NCI-H748 (cell line): Measurements from ENCODE around the gene OMP.

Experiments used
- DNase-seq: peaks from one replicate; lab custom pipeline; 2025; ENCODE audit not compliant: unreplicated experiment; lab: John Stamatoyannopoulos, UW

Gene OMP

GRCh38 chr11:77137421-77137820, 34.8 kb downstream of the OMP start:
- DNase-seq, result no peak

- DNase-seq, result no peak
Measured at GRCh38 chr11:77138106-77138649, 35.5 kb downstream of the OMP start.

- no peak for DNase-seq
Measured at GRCh38 chr11:77139201-77139600, 36.6 kb downstream of the OMP start.

DNA sequence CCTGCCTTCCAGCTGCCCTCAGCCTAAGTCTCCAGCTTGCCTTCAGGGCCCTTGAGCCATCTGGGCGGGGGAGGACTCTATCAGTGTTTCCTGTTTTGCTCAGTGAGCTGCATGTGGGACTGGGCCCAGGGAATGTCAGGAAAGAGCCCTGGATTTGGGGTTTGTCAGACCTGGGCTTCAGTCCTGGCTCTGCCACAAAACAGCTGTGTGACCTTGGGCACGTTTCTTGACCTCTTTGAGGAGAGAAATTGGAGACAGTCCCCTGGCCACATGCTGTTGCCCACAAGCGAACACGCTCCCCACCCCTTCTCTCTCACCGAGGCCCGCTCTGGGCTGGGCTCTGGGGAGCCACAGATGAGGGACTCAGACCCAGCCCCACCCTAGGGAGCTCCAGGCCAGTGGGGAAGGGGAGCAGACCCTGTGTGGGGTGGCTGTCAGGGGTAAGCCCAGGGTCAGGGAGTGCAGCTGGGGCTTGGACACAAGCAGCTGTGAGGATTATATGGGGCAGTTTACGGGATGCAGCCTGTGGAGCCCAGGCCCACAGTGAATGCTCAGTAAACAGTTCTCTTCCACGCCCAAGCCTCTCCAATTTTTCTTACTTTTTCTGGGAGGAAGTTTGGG, 37.7 kb downstream of the OMP start:
- DNase-seq, result no peak

DNA sequence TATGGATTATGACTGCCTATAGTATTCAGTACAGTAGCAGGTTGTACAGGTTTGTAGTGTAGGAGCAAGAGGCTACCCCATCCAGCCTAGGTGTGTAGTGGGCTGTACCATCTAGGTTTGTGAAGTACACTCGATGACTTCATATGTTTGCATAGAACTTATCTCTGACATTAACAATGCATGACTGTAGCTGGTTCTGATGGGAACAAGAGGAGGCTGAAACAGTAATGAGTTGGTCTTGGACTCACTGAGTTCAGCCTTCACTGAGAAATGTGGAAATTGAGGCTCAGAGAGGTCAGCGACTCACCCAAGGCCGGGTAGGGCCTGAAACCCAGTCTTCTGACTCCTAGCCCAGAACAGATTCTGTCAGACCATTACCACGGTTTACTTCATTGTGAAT, 38.4 kb downstream of the OMP start:
- DNase-seq, result peak; percentile 30

- no peak for DNase-seq
Measured at GRCh38 chr11:77141475-77141874, 38.8 kb downstream of the OMP start.

DNA sequence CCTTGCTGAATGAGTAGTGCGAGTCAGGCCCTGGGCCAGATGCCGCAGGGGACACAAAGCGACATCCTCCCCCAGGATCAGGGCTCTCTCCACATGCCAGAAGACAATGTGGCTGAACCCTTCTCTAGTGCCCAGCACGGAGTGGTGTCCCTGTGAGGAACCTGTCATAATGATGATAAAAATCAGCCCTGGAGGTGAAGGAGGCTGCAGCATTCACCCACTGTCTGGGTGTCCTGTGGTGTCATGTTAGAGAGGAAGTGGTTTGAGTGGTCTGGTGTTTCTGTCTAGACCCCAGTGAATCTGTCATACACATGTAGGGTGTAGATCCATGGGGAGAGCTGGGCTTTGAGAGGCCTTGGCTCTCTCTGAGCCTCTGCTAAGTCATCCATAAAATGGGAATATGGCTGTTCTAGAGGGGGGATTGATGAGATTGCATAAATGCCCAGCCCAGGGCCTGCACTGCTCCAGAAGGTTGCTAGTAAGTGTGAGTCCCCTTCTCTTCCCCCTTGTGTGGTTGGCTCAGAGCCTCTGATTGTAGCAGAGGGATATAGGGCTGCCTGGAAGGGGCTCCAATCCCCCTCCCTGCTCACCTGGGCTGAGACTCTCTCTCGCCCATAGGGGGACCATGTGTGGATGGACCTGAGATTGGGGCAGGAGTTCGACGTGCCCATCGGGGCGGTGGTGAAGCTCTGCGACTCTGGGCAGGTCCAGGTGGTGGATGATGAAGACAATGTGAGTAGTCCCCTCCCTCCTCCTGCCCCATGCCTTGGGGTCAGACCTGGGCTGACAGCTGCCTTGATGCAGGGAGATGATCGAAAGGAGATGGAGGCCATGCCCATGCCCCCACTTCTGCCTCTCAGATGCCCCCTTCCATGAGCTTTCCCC, 39.7 kb downstream of the OMP start:
- no peak for DNase-seq

DNA sequence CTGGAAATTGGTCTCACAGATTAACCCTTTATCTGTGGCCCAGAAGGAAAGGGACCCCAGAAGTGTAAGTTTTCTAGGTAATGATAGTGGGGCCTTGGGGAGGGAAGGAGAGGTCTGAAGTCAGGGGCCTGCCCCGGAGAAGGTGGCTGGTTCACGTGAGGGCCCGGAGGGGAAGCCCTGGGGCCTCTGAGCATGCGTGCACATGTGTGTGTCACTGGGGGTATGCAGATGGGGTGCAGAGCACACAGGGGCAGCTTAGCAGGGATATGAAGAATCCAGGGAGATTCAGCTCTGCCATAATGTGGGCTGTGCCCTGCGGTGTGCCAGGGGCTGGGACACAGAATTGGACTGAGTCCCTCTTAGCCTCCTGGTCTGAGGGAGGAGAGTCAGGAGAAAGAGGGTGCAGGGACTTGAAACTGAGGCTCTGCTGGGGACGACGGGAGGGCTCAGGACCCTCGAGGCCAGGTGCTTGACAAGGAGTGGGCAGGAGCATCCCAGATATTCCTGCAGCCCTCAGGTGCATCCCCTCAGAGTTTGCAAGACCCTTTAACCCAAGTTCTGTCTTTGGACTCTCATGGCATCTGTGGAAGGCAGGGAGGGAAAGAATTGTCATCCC, 40.9 kb downstream of the OMP start:
- DNase-seq, result no peak

- no peak for DNase-seq
Measured at GRCh38 chr11:77144196-77144856, 41.7 kb downstream of the OMP start.

- DNase-seq, result no peak
Measured at GRCh38 chr11:77144857-77145428, 42.3 kb downstream of the OMP start.

DNA sequence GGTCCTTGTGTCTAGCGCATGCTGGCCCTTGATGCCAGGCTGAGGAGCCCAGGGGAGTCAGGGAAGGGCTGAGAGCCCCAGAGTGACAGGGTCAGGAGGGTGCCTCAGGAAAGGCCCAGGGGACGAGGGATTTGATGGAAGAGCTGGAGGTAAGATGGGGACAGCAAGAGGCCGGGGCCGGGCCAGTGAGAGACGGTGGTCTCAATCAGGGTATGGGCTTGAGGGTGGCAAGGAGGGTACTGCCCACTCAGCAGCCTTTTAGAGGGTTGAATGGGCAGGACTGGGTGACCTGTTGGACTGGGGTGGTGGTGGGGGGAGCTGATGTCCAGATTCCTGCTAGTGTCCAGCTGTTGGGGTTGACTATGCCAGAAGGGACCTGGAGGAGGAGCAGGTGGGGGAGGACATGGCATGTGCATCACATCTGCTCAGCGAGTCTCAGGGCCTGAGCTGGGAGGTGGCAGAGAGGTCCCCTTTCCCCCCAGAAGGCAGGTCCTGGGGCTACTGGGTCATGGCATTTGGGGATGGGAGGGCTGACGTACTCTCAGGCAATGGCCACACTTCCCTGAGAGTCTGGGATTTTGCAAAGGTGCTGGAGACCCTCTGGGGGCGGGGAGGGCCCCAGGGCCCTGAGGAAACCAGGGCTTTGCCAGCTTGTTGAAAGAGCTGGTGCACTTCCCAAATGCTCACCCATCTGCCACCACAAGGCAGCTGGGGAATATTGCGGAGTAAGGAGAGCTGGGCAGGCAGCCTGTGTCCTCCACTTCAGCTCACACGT, 43.8 kb downstream of the OMP start:
- no peak for DNase-seq

GRCh38 chr11:77147036-77147315, 44.3 kb downstream of the OMP start:
- DNase-seq, result no peak

- DNase-seq, result peak; percentile 76
Measured at GRCh38 chr11:77147668-77148321, 45.2 kb downstream of the OMP start.

DNA sequence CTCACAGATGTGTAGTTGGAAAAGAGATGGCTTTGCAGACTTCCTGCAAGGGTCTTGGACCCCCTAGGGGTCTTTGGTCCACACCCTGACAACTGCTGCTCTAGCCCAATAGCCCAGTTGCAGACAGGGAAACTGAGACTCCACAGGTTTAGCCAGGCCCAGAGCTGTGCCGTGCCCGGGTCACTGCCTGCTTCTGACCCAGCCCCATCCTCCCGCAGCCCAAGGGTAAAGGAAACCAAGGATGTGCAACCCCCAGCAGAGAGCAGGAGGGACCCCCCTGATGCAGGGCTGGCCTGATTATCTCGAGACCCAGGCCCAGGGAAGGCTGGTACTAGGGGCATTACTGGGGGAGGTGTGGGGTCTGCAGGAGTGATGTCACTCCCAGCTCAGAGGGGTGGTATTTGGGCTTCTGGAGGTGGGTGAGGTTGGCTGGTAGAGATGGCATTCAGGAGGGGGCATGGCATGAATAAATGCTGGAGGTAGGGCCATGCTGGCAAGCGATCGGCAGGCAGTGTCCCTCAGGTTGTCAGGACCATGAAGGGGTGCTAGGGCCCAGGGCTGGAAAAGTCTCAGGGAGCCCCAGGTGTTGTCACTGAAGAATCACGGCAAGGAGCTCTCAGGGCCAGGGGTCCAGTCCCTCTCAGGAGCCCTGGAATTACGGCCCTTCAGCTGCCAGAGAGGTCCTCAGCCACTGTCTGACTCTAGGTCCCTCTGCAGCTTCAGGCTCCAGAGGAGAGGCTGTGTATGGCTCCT, 46.5 kb downstream of the OMP start:
- no peak for DNase-seq

DNA sequence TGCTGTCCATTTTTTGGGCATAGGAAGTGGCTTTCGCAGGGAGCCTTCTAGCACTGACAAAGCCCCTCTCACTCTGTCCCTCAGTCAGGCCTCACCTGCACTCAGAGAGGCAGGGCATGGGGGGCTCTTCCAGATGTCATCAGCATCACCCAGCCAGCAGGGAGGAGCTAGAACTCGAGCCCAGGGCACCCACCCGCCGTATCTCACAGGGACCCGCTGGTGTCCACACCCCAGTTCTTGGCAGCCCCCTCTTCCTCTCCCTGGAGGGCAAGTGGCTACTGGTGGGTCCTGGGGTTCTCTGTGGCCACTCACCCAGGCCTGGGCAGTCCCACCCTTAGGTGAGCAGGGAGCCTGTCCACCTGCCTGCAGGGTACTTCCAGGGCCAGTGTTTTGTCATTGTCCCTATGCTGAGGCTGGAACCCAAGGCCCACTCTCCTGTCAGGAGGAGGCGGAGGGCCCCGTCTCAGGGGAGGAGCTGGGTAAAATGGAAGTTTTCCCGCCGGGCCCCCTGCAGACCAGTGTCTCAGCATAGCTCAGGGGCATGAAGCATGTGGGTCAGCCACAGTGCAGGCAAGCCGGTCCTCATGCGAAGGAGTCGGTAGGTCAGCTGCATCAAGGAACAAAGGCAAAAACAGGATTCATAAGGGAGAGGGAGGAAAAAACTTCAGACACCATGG, 47.2 kb downstream of the OMP start:
- DNase-seq, result no peak

DNA sequence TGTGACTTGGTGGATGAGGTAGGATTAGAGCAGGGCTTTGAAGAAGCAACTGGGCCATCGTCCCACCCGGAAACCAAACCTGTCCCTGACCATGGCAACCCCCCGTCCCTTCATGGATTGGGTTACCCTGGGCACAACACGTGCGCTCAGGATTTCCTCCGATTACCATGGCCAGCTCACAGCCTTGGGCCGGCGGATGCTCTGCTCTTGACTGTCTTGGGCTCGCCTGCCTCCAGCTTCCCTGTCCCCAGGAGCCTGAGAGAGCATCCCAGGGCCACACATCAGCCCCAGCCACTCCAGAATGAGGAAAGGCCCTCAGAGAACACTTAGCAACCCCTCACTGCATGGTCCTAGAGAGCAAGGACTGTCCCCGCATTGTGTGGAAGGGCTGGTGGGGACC, 48.2 kb downstream of the OMP start:
- no peak for DNase-seq

GRCh38 chr11:77151804-77152509, 49.3 kb downstream of the OMP start:
- no peak for DNase-seq

DNA sequence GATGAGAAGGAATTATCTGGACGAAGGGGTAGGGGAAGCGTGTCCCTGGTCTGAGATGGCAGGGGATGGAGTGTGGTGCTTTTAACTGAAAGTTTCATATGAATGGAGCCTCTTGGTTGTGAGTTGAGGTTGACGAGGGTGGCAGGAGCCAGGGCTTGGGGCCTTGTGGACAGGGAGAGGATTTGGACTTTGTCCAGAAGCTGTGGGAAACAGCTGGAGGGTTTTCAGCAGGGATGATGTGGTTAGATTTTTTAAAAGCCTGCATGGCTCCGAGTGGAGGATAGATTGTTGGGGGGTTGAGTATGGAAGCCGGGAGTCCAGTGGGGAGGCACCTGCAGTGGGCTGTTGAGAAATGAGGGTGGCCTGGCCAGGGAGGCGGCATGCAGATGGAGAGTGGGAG, 50.2 kb downstream of the OMP start:
- no peak for DNase-seq
